Glomerular visceral epithelial cell (primary cell): Measurements from ENCODE around the gene HSD3B7.

Experiments used
- DNase-seq: peaks from one replicate; pipeline ENCODE4 v3.0.0-alpha.2; 2016; ENCODE audit errors: extremely low spot score

HSD3B7 gene

GRCh38 chr16:30984669-30985400 lies at the start of gene HSD3B7:
Gene HSD3B7, plus strand, starts transcription at chr16:30985207. Its CDS starts 452 bp downstream, at chr16:30985659.
- DNase-seq: peak; percentile 84

GRCh38 chr16:30937692-30938091 lies 47.3 kb upstream of the HSD3B7 start:
- DNase-seq: no peak

GRCh38 chr16:30939571-30939970 lies 45.4 kb upstream of the HSD3B7 start:
- DNase-seq: peak; percentile 43

- peak; percentile 79 for DNase-seq
Observed at GRCh38 chr16:30941600-30942425, 43.2 kb upstream of the HSD3B7 start.

- DNase-seq: no peak
Observed at GRCh38 chr16:30942426-30942806, 42.6 kb upstream of the HSD3B7 start.

- no peak for DNase-seq
Observed at GRCh38 chr16:30944352-30944751, 40.7 kb upstream of the HSD3B7 start.

- DNase-seq: no peak
Observed at GRCh38 chr16:30946671-30947540, 38.1 kb upstream of the HSD3B7 start.

GRCh38 chr16:30947541-30947858 lies 37.5 kb upstream of the HSD3B7 start:
- DNase-seq: no peak

GRCh38 chr16:30947859-30948666 lies 36.9 kb upstream of the HSD3B7 start:
- DNase-seq: peak; percentile 88

GRCh38 chr16:30948667-30949649 lies 36.0 kb upstream of the HSD3B7 start, which contains the start of gene ORAI3:
Gene ORAI3, plus strand, starts transcription at chr16:30949068. Its CDS starts 222 bp downstream, at chr16:30949290.
- peak; percentile 64 for DNase-seq

GRCh38 chr16:30949650-30950515 lies 35.1 kb upstream of the HSD3B7 start:
- peak; percentile 92 for DNase-seq

GRCh38 chr16:30950516-30951065 lies 34.4 kb upstream of the HSD3B7 start:
- no peak for DNase-seq

- no peak for DNase-seq
Observed at GRCh38 chr16:30951193-30951592, 33.8 kb upstream of the HSD3B7 start.

- no peak for DNase-seq
Observed at GRCh38 chr16:30951750-30952149, 33.3 kb upstream of the HSD3B7 start.

GRCh38 chr16:30953111-30953510 lies 31.9 kb upstream of the HSD3B7 start:
- no peak for DNase-seq

- DNase-seq: peak; percentile 60
Observed at GRCh38 chr16:30953511-30954124, 31.4 kb upstream of the HSD3B7 start.

- no peak for DNase-seq
Observed at GRCh38 chr16:30954993-30955392, 30.0 kb upstream of the HSD3B7 start.
